ENCODE data around the gene HDGFL1. TPM values are rescaled to one million over a fixed set of nuclear protein-coding genes. Genes with fewer than 3 reads are reported as not detected.

Gene HDGFL1
- total RNA-seq, result not detected

GRCh38 chr6:22569281-22570184 lies at the start of gene HDGFL1:
Gene HDGFL1, plus strand, starts transcription at chr6:22569566. Its CDS starts 10 bp downstream, at chr6:22569576.
- CTCF ChIA-PET, result no interaction called here
- POLR2A ChIA-PET, result no interaction called here
- Mint-ChIP-seq H3K27me3 (no peaks in the 10 kb centered on the region), H3K9me3 (no peaks in the 10 kb centered on the region), H3K4me3 (no peak within 1 kb of the TSS), H3K4me1 (ENCODE audit: low read depth) (no peaks in the 10 kb centered on the region), H3K27ac (no peak within 1 kb of the TSS), H3K36me3 (ENCODE audit: low read depth) (no peaks in the 10 kb centered on the region)
- TF ChIP-seq CTCF (IDR thresholded peaks at IDR 0.05), result no peak
- intact Hi-C loops (cut with micrococcal nuclease), result no loop called here
- no peak for DNase-seq
- ATAC-seq, result no peak

- H3K27ac Mint-ChIP-seq, result no peak overlapping the region
- H3K27me3 Mint-ChIP-seq, result no peaks in the 10 kb centered on the region
- POLR2A ChIA-PET, result no interaction called here
- no peak for TF ChIP-seq CTCF (IDR thresholded peaks at IDR 0.05)
- H3K36me3 Mint-ChIP-seq (ENCODE audit: low read depth), result no peaks in the 10 kb centered on the region
- no peaks in the 10 kb centered on the region for H3K9me3 Mint-ChIP-seq
- DNase-seq (no peak), ATAC-seq (no peak)
- H3K4me1 Mint-ChIP-seq (ENCODE audit: low read depth), result no peaks in the 10 kb centered on the region
- no peak overlapping the region for H3K4me3 Mint-ChIP-seq
- intact Hi-C loops (cut with micrococcal nuclease), result no loop called here
- CTCF ChIA-PET, result no interaction called here
These were observed 48.3 kb upstream of the HDGFL1 start for GRCh38 chr6:22521035-22521434.

GRCh38 chr6:22526736-22527135 lies 42.6 kb upstream of the HDGFL1 start:
- CTCF ChIA-PET, result no interaction called here
- Mint-ChIP-seq H3K4me3 (no peak overlapping the region), H3K27ac (no peak overlapping the region), H3K27me3 (no peaks in the 10 kb centered on the region), H3K36me3 (ENCODE audit: low read depth) (no peaks in the 10 kb centered on the region), H3K4me1 (ENCODE audit: low read depth) (no peaks in the 10 kb centered on the region), H3K9me3 (no peaks in the 10 kb centered on the region)
- ATAC-seq (no peak), DNase-seq (no peak)
- no peak for TF ChIP-seq CTCF (IDR thresholded peaks at IDR 0.05)
- POLR2A ChIA-PET, result no interaction called here
- intact Hi-C loops (cut with micrococcal nuclease), result no loop called here

GRCh38 chr6:22529866-22530265 lies 39.5 kb upstream of the HDGFL1 start:
- DNase-seq (no peak), ATAC-seq (no peak)
- no peak for TF ChIP-seq CTCF (IDR thresholded peaks at IDR 0.05)
- Mint-ChIP-seq H3K36me3 (ENCODE audit: low read depth) (no peaks in the 10 kb centered on the region), H3K4me1 (ENCODE audit: low read depth) (no peaks in the 10 kb centered on the region), H3K4me3 (no peak overlapping the region), H3K27me3 (no peaks in the 10 kb centered on the region), H3K9me3 (peaks cover 2% of the 10 kb centered on the region), H3K27ac (no peak overlapping the region)
- intact Hi-C loops (cut with micrococcal nuclease), result no loop called here
- ChIA-PET POLR2A (no interaction called here), CTCF (no interaction called here)

GRCh38 chr6:22530506-22530905 lies 38.9 kb upstream of the HDGFL1 start:
- no peak for TF ChIP-seq CTCF (IDR thresholded peaks at IDR 0.05)
- no peaks in the 10 kb centered on the region for H3K36me3 Mint-ChIP-seq (ENCODE audit: low read depth)
- no peak overlapping the region for H3K27ac Mint-ChIP-seq
- peaks cover 2% of the 10 kb centered on the region for H3K9me3 Mint-ChIP-seq
- CTCF ChIA-PET, result no interaction called here
- no peak for DNase-seq
- no peaks in the 10 kb centered on the region for H3K4me1 Mint-ChIP-seq (ENCODE audit: low read depth)
- no peak for ATAC-seq
- H3K27me3 Mint-ChIP-seq, result no peaks in the 10 kb centered on the region
- intact Hi-C loops (cut with micrococcal nuclease), result no loop called here
- H3K4me3 Mint-ChIP-seq, result no peak overlapping the region
- POLR2A ChIA-PET, result no interaction called here

Measured in activated CD8-positive, alpha-beta T cell treated with anti-CD3 and anti-CD28 coated beads for 36 hours (primary cell).